ENCODE results near the gene MATK.

DNA sequence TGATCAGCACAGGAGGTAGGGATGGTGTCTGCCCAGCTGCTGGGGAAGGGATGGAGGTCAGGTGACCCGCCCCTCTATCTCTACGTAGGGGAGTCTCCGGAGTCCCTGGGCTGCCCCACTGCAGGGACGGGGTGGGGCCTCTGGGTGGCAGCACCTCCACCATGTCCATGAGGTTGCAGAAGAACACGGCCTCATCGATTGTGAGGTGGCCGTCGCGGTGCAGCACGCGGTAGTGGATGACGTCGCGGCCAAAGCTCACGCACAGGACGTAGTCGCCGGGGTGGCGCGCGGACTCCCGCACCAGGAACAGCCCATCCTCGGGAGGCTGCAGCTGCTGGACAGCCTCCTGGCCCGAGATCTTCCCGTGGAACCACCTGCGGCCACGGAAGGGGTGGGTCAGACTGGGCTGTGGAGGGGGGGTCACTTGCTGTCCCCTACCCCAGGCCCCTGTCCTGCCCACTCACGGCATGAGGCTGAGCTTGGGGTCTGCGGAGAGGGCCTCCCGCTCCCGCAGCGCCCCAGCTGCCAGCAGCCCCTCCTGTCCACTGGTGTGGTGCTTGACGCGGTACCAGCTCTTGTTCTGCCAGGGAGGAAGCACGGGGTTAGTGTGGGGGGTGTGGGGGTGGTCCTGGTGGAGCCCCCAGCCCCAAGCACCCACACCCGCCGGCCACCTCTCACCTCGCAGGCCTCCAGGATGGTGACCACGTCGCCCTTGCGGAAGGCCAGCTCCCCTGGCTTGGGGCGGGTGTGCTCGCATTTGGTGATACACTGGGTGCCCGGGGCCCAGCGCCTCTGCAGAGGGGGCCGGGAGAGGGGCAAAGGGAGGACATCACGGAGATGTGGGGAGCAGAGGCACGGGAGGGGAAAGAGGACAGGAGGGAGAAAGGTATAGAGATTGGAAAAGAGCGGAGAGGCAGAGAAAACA, 2.3 kb downstream of the MATK start:
- TF ChIP-seq POLR2A (IDR thresholded peaks at IDR 0.05) (no peak), CTCF (IDR thresholded peaks at IDR 0.05) (no peak)

Measured in body of pancreas (tissue), 4 donors.